K562 (cell line): ENCODE results near the gene TLR2. TPM values are rescaled to one million over a fixed set of nuclear protein-coding genes. Genes with fewer than 3 reads are reported as not detected.

Experiments
- ATAC-seq: fragments of 200-7000 bp; cut with Tn5 transposase; 3 replicates; pipeline ENCODE4 v1.9.1; 2020; ENCODE audit warnings: moderate library complexity
- Bru-seq: library from RNA; stranded (reverse); fragments of 400-500 nt; gene quantifications from one replicate; lab custom pipeline; 2021; lab: Mats Ljungman, UMichigan
- BruChase-seq, 2 experiments: library from RNA; stranded (reverse); fragments of 400-500 nt; gene quantifications; one replicate each; lab custom pipeline; 2021; lab: Mats Ljungman, UMichigan
- BruUV-seq: library from RNA; stranded (reverse); fragments of 400-500 nt; replicated peaks from 2 replicates; lab custom pipeline; 2021; lab: Mats Ljungman, UMichigan
- CTCF ChIA-PET: fragments of 300-600 bp; formaldehyde crosslinking; extraction: SDS; loops from one replicate; lab custom pipeline; 2021; ENCODE audit warnings: low intra/inter-chr PET ratio; lab: Yijun Ruan, JAX
- POLR2A ChIA-PET: fragments of 300-600, 350-650 bp; sonication (Branson Sonifier 250); formaldehyde crosslinking; extraction: SDS; loops from one replicate; lab custom pipeline; 2021; ENCODE audit warnings: antibody characterized with exemption, inconsistent platforms; lab: Yijun Ruan, JAX
- DNase-seq, 4 experiments: peaks; one replicate each; pipeline versions ENCODE4 v3.0.0 to v3.0.0-alpha.2; 2011 to 2018; ENCODE audit warnings: low spot score in 3 of 4, mixed read lengths in 3 of 4; ENCODE audit errors: extremely low read depth in 1 of 4
- FAIRE-seq: peaks from 2 replicates; lab custom pipeline; 2011; peaks lifted over from hg19 to GRCh38; lab: Jason Lieb, UNC
- H2AFZ ChIP-seq: 2 replicates; pipeline ENCODE4 v1.6.0; 2011; ENCODE audit warnings: low read depth, low read length, control low read depth, inconsistent platforms
- H3K27ac ChIP-seq: fragments of 200-600 bp; 3 replicates; pipeline ENCODE4 v1.8.0; 2011; ENCODE audit warnings: low read depth, mild to moderate bottlenecking, control low read depth, inconsistent platforms, low read length, moderate library complexity, mixed read lengths; ENCODE audit errors: extremely low read depth
- H3K27me3 ChIP-seq, 2 experiments: fragments of 300-600 bp in 1 of 2; 2 replicates in 1 of 2; 3 replicates in 1 of 2; pipeline versions ENCODE4 v1.6.0 to v1.8.0; 2011; ENCODE audit warnings: inconsistent platforms in 2 of 2, low read length in 2 of 2, mild to moderate bottlenecking in 1 of 2, mixed read lengths in 1 of 2, moderate library complexity in 1 of 2; ENCODE audit not compliant: control insufficient read depth in 2 of 2, insufficient read depth in 2 of 2
- H3K36me3 ChIP-seq: fragments of 300-600 bp; 3 replicates; pipeline ENCODE4 v1.8.0; 2011; ENCODE audit warnings: mild to moderate bottlenecking, low read length, inconsistent platforms; ENCODE audit not compliant: control insufficient read depth, insufficient read depth
- H3K4me1 ChIP-seq, 2 experiments: fragments of 200-600 bp in 1 of 2; replicated peaks in 1 of 2; 2 replicates in 1 of 2; 3 replicates in 1 of 2; pipeline versions ENCODE4 v1.5.1 to v1.8.0; 2011; ENCODE audit warnings: inconsistent platforms in 2 of 2, low read length in 2 of 2, mild to moderate bottlenecking in 1 of 2, mixed read lengths in 1 of 2, moderate library complexity in 1 of 2; ENCODE audit not compliant: control insufficient read depth in 2 of 2, insufficient read depth in 2 of 2
- H3K4me2 ChIP-seq: 2 replicates; pipeline ENCODE4 v1.6.1; 2011; ENCODE audit warnings: low read length, control low read depth, inconsistent platforms, mixed read lengths; ENCODE audit not compliant: insufficient read depth
- H3K4me3 ChIP-seq: fragments of 200-600 bp; sonication (generic), shearing (Covaris generic); 2 replicates; pipeline ENCODE4 v1.5.1; 2016; ENCODE audit warnings: control low read depth, inconsistent platforms
- H3K79me2 ChIP-seq: fragments of 200-600 bp; 3 replicates; pipeline ENCODE4 v1.8.0; 2011; ENCODE audit warnings: low read length, inconsistent platforms; ENCODE audit not compliant: control insufficient read depth, insufficient read depth
- H3K9ac ChIP-seq, 2 experiments: 2 replicates each; pipeline versions ENCODE4 v1.6.0 to v1.6.1; 2011; ENCODE audit warnings: low read depth in 2 of 2, low read length in 2 of 2, control low read depth in 1 of 2, inconsistent platforms in 1 of 2, mild to moderate bottlenecking in 1 of 2, mixed read lengths in 1 of 2; ENCODE audit not compliant: insufficient read depth in 1 of 2
- H3K9me1 ChIP-seq: one replicate; pipeline ENCODE4 v1.6.0; 2011; ENCODE audit warnings: inconsistent platforms, mild to moderate bottlenecking, low read length, moderate library complexity; ENCODE audit not compliant: control insufficient read depth, insufficient read depth
- H3K9me3 ChIP-seq: replicated peaks from 2 replicates; pipeline ENCODE4 v1.5.1; 2011; ENCODE audit warnings: low read depth, low read length, inconsistent platforms; ENCODE audit not compliant: control insufficient read depth, insufficient read depth
- H4K20me1 ChIP-seq: replicated peaks from 2 replicates; pipeline ENCODE4 v1.6.1; 2011; ENCODE audit warnings: low read length, inconsistent platforms, mixed read lengths; ENCODE audit not compliant: control insufficient read depth, insufficient read depth
- BHLHE40 ChIP-seq: IDR thresholded peaks from 2 replicates; pipeline ENCODE4 v1.6.1; 2011; ENCODE audit warnings: low read length, improper control_type of control experiment
- MGA ChIP-seq: fragments of 450-650 bp; IDR thresholded peaks from 2 replicates; pipeline ENCODE4 v1.6.1; 2016; ENCODE audit warnings: mild to moderate bottlenecking, moderate library complexity
- PCBP1 ChIP-seq: fragments of 200-400 bp; formaldehyde crosslinking; IDR thresholded peaks from 2 replicates; pipeline ENCODE4 v1.6.1; 2018; ENCODE audit warnings: mild to moderate bottlenecking, low read depth, low read length; ENCODE audit not compliant: poor library complexity, severe bottlenecking
- SNIP1 ChIP-seq: fragments of 450-650 bp; IDR thresholded peaks from 2 replicates; pipeline ENCODE4 v1.7.1; 2017; ENCODE audit warnings: low read depth, mild to moderate bottlenecking
- WGBS: fragments of 100-300 bp; shearing (Covaris generic); methylation state at CpG from one replicate; pipeline ENCODE4 v1.1.6; 2016; ENCODE audit warnings: low coverage, mixed read lengths; ENCODE audit not compliant: insufficient coverage; ENCODE audit errors: missing lambda C conversion rate; 5-methylcytosine and 5-hydroxymethylcytosine counted together
- in situ Hi-C: fragments of 300-500 bp; cut with MboI; formaldehyde crosslinking; loops from 4 replicates; pipeline ENCODE4 v1.15.0; 2018; ENCODE audit warnings: inconsistent platforms, mixed read lengths
- intact Hi-C: fragments of 100-400 bp; cut with micrococcal nuclease; formaldehyde crosslinking; loops from 2 replicates; pipeline ENCODE4 v1.14.2; 2022
- long read RNA-seq, 3 experiments: library from polyadenylated mRNA in 2 of 3; library from RNA in 1 of 3; unstranded in 2 of 3; stranded (forward) in 1 of 3; transcript quantifications; one replicate each; pipeline ENCODE4 v2.0.0, GENCODE V29; 2019 to 2022
- polyA minus RNA-seq, 3 experiments: library from RNA; depleted of rRNA, polyadenylated mRNA; stranded (reverse); fragments of >200 nt; gene quantifications; 2 replicates each; pipeline ENCODE4 v1.2.3, GENCODE V29; 2011
- polyA plus RNA-seq, 8 experiments: library from polyadenylated mRNA; depleted of rRNA in 4 of 8; stranded (reverse) in 5 of 8; unstranded in 3 of 8; fragments of >200 nt; fragmentation: Nextera tagmentation in 2 of 8; fragmentation: Illumina TruSeq in 1 of 8; extraction: Ambion mirVana in 2 of 8; extraction: Trizol in 1 of 8; gene quantifications; 2 replicates each; pipeline versions ENCODE4 v1.2.1 to v1.2.3, GENCODE V29; 2011 to 2014; ENCODE audit warnings: inconsistent platforms in 1 of 8, missing spikeins in 1 of 8
- total RNA-seq, 7 experiments: library from RNA; depleted of rRNA in 6 of 7; stranded (reverse); fragments of >200 nt in 6 of 7; fragmentation: Illumina TruSeq in 2 of 7; extraction: Trizol in 2 of 7; gene quantifications; 2 replicates each; pipeline versions ENCODE4 v1.2.1 to v1.2.3, GENCODE V29; 2011 to 2021; ENCODE audit warnings: low replicate concordance in 1 of 7

Gene TLR2
- total RNA-seq (2011; cell fraction: chromatin; rRNA removed; ENCODE audit: low replicate concordance), result not detected in 2 replicates
- total RNA-seq (2011; cell fraction: nucleolus; rRNA removed), result not detected in 2 replicates
- total RNA-seq (2011; cell fraction: nucleoplasm; rRNA removed), result not detected in 2 replicates
- total RNA-seq (2014; rRNA removed) (not detected in 2 replicates), total RNA-seq (2014; rRNA removed; fragmentation: Illumina TruSeq; extraction: Trizol) (0.11 TPM in 1 of 2 replicates, not detected in the other), total RNA-seq (2015; rRNA removed; fragmentation: Illumina TruSeq; extraction: Trizol) (not detected in 2 replicates), total RNA-seq (2021) (0.09 and 0.22 TPM in 2 replicates), polyA plus RNA-seq (2011; rRNA removed) (not detected in 2 replicates), polyA plus RNA-seq (2014; fragmentation: Illumina TruSeq; extraction: Trizol) (not detected in 2 replicates), polyA plus RNA-seq (2014; fragmentation: Nextera tagmentation; extraction: Ambion mirVana) (not detected), polyA plus RNA-seq (2014; rRNA removed) (0.23 TPM in 1 of 2 replicates, not detected in the other), polyA minus RNA-seq (2011; rRNA and poly(A)+ RNA removed) (0.06 TPM in 1 of 2 replicates, not detected in the other), Bru-seq, nascent RNA (percentile 18 among the genes with signal in this experiment), BruChase-seq, experiment 1, labeled RNA remaining after a 2-hour chase (percentile 24 among the genes with signal in this experiment), BruChase-seq, experiment 2, labeled RNA remaining after a 6-hour chase (percentile 20 among the genes with signal in this experiment)
- not detected in 2 replicates for polyA plus RNA-seq (2011; cell fraction: cytosol; rRNA removed)
- polyA plus RNA-seq (2011; cell fraction: nucleus; rRNA removed), result 0.09 and 0.24 TPM in 2 replicates
- 0.07 TPM in 1 of 2 replicates, not detected in the other for polyA plus RNA-seq (2012)
- not detected in 2 replicates for polyA minus RNA-seq (2011; cell fraction: cytosol; rRNA and poly(A)+ RNA removed)
- not detected in 2 replicates for polyA minus RNA-seq (2011; cell fraction: nucleus; rRNA and poly(A)+ RNA removed)
- long read RNA-seq, experiment 1, result 0 reads
- long read RNA-seq, experiment 2, result 0 reads
- long read RNA-seq, experiment 3, result 0 reads

GRCh38 chr4:153684182-153684970 is at the start of gene TLR2:
Gene TLR2, plus strand, starts transcription at chr4:153684280. Its CDS starts 18,628 bp downstream, at chr4:153702908.
- Histone ChIP-seq H3K9me1 (no peaks in the 10 kb centered on the region), H3K36me3 (no peaks in the 10 kb centered on the region), H3K4me1 (peaks cover 0 to 13% of the 10 kb centered on the region in 2 experiments; a peak in 2 of 5 replicates), H3K9ac (peak within 1 kb of the TSS in 1 of 2 experiments; percentile 35; a peak in 2 of 4 replicates), H2AFZ (peak within 1 kb of the TSS; percentile 51; the same call in 1 of the 2 replicates), H4K20me1 (no peaks in the 10 kb centered on the region), H3K9me3 (no peaks in the 10 kb centered on the region), H3K4me3 (no peak within 1 kb of the TSS), H3K4me2 (no peak within 1 kb of the TSS), H3K27ac (no peak within 1 kb of the TSS), H3K79me2 (no peaks in the 10 kb centered on the region), H3K27me3 (peaks cover 25 to 29% of the 10 kb centered on the region in 2 experiments)
- 8% methylated on average over 26 of the region's 75 CpGs for WGBS
- in situ Hi-C loops (no loop called here), intact Hi-C loops (no loop called here)
- CTCF ChIA-PET, result no interaction called here
- FAIRE-seq (no peak), ATAC-seq (peak; percentile 74), DNase-seq (peak in 2 of 4 experiments; percentile 6 to 13)
- BruUV-seq, result no TSS peak
- POLR2A ChIA-PET, result no interaction called here
- TF ChIP-seq BHLHE40 (0 out of 2 replicates have a peak, but pooled peaks have one; percentile 31), SNIP1 (no peak), PCBP1 (peak; percentile 30), MGA (0 out of 2 replicates have a peak, but pooled peaks have one; percentile 20)
